ENCODE measurements around the gene KHK.

The KHK gene

DNA sequence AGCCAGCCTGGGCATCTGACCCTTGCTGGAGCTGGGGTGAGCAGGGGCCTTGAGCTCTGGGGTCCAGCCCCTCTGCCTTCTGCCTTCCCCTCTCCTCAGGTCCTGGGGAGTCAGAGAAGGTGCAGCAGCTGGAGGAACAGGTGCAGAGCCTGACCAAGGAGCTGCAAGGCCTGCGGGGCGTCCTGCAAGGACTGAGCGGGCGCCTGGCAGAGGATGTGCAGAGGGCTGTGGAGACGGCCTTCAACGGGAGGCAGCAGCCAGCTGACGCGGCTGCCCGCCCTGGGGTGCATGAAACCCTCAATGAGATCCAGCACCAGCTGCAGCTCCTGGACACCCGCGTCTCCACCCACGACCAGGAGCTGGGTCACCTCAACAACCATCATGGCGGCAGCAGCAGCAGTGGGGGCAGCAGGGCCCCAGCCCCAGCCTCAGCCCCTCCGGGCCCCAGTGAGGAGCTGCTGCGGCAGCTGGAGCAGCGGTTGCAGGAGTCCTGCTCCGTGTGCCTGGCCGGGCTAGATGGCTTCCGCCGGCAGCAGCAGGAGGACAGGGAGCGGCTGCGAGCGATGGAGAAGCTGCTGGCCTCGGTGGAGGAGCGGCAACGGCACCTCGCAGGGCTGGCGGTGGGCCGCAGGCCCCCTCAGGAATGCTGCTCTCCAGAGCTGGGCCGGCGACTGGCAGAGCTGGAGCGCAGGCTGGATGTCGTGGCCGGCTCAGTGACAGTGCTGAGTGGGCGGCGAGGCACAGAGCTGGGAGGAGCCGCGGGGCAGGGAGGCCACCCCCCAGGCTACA, 4.4 kb upstream of the KHK start:
- Histone ChIP-seq H3K36me3 (ENCODE audit: insufficient read depth, low read length) (no peaks in the 10 kb centered on the region), H3K4me2 (ENCODE audit: low read length) (peak overlapping the region; percentile 58), H3F3A (ENCODE audit: insufficient read depth, low read length) (no peaks in the 10 kb centered on the region), H3K79me2 (ENCODE audit: insufficient read depth, low read length) (no peaks in the 10 kb centered on the region), H3K27me3 (ENCODE audit: insufficient read depth, low read length) (peaks cover 11% of the 10 kb centered on the region; the same call in 1 of the 2 replicates), H3K9me3 (ENCODE audit: low read length) (no peaks in the 10 kb centered on the region), H3K27ac (ENCODE audit: low read depth, low read length, poor library complexity, severe bottlenecking) (peak overlapping the region; percentile 18), H2AFZ (ENCODE audit: low read length) (no peak overlapping the region), H3K9ac (ENCODE audit: low read length) (peak overlapping the region; percentile 26; the same call in 1 of the 2 replicates), H4K20me1 (ENCODE audit: insufficient read depth, low read length) (no peaks in the 10 kb centered on the region), H3K4me1 (ENCODE audit: insufficient read depth, low read length, severe bottlenecking) (peaks cover 29% of the 10 kb centered on the region), H3K9me2 (ENCODE audit: low read depth, low read length) (no peaks in the 10 kb centered on the region), H3K4me3 (ENCODE audit: low read depth, low read length, poor library complexity, severe bottlenecking) (no peak overlapping the region)
- no peak for TF ChIP-seq EZH2 (IDR thresholded peaks at IDR 0.05; ENCODE audit: borderline replicate concordance, low read length)
- TF ChIP-seq, protein P1, sequence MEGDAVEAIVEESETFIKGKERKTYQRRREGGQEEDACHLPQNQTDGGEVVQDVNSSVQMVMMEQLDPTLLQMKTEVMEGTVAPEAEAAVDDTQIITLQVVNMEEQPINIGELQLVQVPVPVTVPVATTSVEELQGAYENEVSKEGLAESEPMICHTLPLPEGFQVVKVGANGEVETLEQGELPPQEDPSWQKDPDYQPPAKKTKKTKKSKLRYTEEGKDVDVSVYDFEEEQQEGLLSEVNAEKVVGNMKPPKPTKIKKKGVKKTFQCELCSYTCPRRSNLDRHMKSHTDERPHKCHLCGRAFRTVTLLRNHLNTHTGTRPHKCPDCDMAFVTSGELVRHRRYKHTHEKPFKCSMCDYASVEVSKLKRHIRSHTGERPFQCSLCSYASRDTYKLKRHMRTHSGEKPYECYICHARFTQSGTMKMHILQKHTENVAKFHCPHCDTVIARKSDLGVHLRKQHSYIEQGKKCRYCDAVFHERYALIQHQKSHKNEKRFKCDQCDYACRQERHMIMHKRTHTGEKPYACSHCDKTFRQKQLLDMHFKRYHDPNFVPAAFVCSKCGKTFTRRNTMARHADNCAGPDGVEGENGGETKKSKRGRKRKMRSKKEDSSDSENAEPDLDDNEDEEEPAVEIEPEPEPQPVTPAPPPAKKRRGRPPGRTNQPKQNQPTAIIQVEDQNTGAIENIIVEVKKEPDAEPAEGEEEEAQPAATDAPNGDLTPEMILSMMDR (IDR thresholded peaks at IDR 0.05; ENCODE audit: low read length), result no peak

GRCh38 chr2:27082773-27083409, 3.7 kb upstream of the KHK start:
- Histone ChIP-seq H4K20me1 (ENCODE audit: insufficient read depth, low read length) (no peaks in the 10 kb centered on the region), H3K4me1 (ENCODE audit: insufficient read depth, low read length, severe bottlenecking) (peaks cover 26% of the 10 kb centered on the region), H3K79me2 (ENCODE audit: insufficient read depth, low read length) (no peaks in the 10 kb centered on the region), H3K9me3 (ENCODE audit: low read length) (no peaks in the 10 kb centered on the region), H3K9me2 (ENCODE audit: low read depth, low read length) (no peaks in the 10 kb centered on the region), H3F3A (ENCODE audit: insufficient read depth, low read length) (no peaks in the 10 kb centered on the region), H3K4me2 (ENCODE audit: low read length) (no peak overlapping the region), H3K27ac (ENCODE audit: low read depth, low read length, poor library complexity, severe bottlenecking) (no peak overlapping the region), H2AFZ (ENCODE audit: low read length) (no peak overlapping the region), H3K9ac (ENCODE audit: low read length) (no peak overlapping the region), H3K27me3 (ENCODE audit: insufficient read depth, low read length) (peaks cover 11% of the 10 kb centered on the region; the same call in 1 of the 2 replicates), H3K36me3 (ENCODE audit: insufficient read depth, low read length) (no peaks in the 10 kb centered on the region), H3K4me3 (ENCODE audit: low read depth, low read length, poor library complexity, severe bottlenecking) (no peak overlapping the region)
- TF ChIP-seq EZH2 (IDR thresholded peaks at IDR 0.05; ENCODE audit: borderline replicate concordance, low read length), result no peak
- TF ChIP-seq, protein P1 (IDR thresholded peaks at IDR 0.05; ENCODE audit: low read length), result no peak

- TF ChIP-seq, protein P1 (IDR thresholded peaks at IDR 0.05; ENCODE audit: low read length), result no peak
- no peak for TF ChIP-seq EZH2 (IDR thresholded peaks at IDR 0.05; ENCODE audit: borderline replicate concordance, low read length)
- H3K27me3 ChIP-seq (ENCODE audit: insufficient read depth, low read length), result peaks cover 11% of the 10 kb centered on the region; the same call in 1 of the 2 replicates
- H2AFZ ChIP-seq (ENCODE audit: low read length), result no peak overlapping the region
- no peak overlapping the region for H3K27ac ChIP-seq (ENCODE audit: low read depth, low read length, poor library complexity, severe bottlenecking)
- H3K4me1 ChIP-seq (ENCODE audit: insufficient read depth, low read length, severe bottlenecking), result peaks cover 26% of the 10 kb centered on the region
- H3K9me2 ChIP-seq (ENCODE audit: low read depth, low read length), result no peaks in the 10 kb centered on the region
- no peak overlapping the region for H3K9ac ChIP-seq (ENCODE audit: low read length)
- no peaks in the 10 kb centered on the region for H4K20me1 ChIP-seq (ENCODE audit: insufficient read depth, low read length)
- no peaks in the 10 kb centered on the region for H3F3A ChIP-seq (ENCODE audit: insufficient read depth, low read length)
- H3K36me3 ChIP-seq (ENCODE audit: insufficient read depth, low read length), result no peaks in the 10 kb centered on the region
- no peak overlapping the region for H3K4me2 ChIP-seq (ENCODE audit: low read length)
- no peaks in the 10 kb centered on the region for H3K79me2 ChIP-seq (ENCODE audit: insufficient read depth, low read length)
- no peak overlapping the region for H3K4me3 ChIP-seq (ENCODE audit: low read depth, low read length, poor library complexity, severe bottlenecking)
- H3K9me3 ChIP-seq (ENCODE audit: low read length), result no peaks in the 10 kb centered on the region
Observed at GRCh38 chr2:27083410-27084296, 2.9 kb upstream of the KHK start.

Data from OCI-LY1 (cell line).